Hematopoietic multipotent progenitor cell treated with erythropoietin and hydrocortisone succinate and interleukin-3 and kit ligand, for 6 days (in vitro differentiated cells): Measurements from ENCODE around the gene CD7.
A peak's percentile ranks its signal among the peaks of the same experiment; 100 is the strongest.

Experiments
- DNase-seq: peaks from one replicate; pipeline ENCODE4 v3.0.0-alpha.2; 2015

CD7 gene

DNA sequence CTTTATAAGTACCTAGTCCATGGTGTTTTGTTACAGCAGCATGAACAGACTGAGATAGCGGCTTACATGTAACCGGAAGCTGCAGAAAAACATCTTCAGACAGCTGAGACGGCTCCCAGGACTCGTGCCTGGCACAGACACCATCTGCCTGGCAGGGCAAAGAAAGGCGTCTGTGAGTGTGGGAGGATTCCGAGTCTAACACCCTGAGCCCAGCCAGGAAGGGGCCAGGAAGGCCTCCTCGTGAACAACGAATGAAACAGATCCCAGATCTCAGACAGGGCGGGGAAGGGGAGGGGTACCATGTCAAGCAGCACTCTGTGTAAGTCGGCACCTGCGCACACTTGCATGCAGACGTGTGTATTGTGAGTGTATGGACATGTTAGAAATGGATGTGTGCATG is 39.6 kb downstream of the CD7 start:
- DNase-seq, result no peak

DNA sequence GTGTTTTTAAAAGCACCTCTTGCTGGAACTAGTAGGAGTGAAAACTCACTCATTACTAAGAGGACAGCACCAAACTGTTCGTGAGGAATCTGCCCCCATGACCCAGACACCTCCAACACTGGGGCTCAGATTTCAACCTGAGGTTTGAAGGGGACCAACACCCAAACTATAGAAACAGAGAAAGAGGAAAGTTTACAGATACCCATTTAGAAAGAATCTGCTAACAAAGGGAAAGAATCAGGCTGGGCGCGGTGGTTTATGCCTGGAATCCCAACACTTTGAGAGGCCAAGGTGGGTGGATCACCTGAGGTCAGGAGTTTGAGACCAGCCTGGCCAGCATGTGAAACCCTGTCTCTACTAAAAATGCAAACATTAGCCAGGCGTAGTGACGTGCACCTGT is 40.5 kb downstream of the CD7 start:
- no peak for DNase-seq

DNA sequence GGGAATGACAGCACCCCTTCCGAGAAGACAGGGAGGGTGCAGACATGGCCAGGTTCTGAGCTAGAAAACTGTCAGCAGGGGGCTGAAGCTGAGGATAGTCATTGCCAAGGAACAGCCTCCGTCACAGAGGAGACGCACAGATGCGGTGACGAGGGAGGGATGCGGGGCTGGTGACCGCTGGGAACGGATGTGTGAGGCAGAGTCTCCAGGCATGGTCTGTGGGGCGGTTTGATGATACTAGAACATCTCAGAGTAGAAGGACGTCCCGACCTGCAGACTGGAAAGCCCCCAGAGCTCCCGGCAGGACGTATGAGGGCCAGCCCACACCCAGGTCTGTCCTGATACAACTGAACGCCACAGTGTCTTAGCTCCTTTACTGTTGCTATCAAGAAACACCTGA is 42.1 kb downstream of the CD7 start:
- DNase-seq, result no peak

DNA sequence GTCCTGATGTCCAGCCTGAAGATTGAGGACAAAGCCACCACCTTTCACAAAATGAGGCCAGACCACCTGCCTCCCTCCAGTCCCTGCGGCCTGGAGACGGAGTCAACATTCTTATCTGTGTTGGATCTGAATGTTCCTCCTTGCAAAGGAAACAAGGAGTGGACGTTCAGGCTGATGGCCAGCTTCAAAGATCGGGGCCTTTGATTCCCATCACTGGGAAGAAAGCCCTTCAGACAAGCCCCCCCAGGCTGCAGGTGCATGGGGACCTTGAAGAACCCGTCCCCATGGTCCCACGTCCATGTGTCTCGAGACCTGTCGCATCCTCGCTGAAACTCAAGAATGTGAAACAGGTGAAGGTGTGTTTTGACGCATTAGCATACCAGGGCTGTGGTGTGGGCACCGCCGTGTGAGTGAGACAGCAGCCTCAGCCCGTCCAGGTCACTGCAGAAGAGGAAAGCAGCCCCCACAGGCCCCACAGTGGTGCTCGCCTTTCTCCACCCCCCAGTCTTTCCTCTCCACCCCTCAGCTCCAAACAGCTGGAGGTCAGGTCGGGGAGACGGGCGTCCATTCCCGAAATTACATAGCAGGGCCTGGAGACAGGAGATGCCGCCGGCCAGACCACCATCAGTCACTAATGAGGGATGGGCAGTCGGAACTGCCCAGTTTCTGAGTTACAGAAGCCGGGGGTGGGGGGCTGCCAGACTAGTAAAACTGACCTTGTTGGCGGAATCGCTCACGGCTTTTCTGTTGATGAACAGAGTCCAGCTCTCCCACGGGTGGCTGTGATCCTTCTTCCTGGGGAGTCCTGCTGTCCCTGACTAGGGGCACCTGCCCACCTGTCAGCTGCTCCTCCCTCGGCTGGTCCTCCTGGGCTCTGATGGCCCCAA is 43.0 kb downstream of the CD7 start:
- DNase-seq, result no peak

DNA sequence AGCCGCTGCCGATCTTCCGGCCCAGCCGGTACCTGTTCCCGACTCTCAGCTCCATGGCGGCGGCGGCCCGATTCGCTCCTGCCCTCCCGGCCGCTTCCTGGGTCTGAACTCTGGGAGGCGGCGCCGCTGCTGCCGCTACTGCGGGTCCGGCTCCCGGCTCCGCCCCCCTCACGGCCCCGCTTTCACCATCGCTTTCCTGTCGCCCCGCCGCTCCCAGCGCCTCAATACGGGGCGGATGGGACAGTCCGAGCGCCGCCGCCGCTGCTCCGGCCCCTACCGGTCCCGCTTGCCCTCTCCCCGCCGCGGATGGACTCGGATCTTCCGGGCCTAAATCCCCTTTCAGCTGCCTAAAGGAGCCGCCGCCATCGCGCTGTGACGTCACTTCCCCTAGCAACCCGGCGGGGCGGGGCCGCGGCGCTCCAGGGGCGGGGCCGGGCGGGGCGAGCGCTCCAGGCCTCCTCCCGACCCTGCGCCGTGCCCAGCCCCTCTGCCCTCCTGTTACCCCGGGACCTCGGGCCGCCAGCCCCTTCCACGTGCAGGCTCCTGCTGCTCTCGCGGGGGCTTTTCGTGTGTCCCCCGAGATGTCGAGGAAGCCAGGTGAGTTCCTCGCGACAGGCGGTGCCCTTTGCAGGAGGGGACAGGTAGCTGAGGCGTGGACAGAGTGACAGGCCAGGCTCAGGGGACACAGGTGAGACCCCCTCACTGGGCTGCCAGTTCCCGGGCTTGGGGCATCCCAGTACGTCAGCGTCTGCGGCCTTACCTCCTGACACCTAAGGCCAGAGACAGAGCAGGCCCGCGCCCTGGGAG is 43.9 kb downstream of the CD7 start, which contains the start of gene CSNK1D:
CSNK1D (minus strand) TSS at position 374 of the 807 bp plus-strand sequence; CDS start at position 55, 319 bp downstream.
- DNase-seq, result peak; percentile 95

DNA sequence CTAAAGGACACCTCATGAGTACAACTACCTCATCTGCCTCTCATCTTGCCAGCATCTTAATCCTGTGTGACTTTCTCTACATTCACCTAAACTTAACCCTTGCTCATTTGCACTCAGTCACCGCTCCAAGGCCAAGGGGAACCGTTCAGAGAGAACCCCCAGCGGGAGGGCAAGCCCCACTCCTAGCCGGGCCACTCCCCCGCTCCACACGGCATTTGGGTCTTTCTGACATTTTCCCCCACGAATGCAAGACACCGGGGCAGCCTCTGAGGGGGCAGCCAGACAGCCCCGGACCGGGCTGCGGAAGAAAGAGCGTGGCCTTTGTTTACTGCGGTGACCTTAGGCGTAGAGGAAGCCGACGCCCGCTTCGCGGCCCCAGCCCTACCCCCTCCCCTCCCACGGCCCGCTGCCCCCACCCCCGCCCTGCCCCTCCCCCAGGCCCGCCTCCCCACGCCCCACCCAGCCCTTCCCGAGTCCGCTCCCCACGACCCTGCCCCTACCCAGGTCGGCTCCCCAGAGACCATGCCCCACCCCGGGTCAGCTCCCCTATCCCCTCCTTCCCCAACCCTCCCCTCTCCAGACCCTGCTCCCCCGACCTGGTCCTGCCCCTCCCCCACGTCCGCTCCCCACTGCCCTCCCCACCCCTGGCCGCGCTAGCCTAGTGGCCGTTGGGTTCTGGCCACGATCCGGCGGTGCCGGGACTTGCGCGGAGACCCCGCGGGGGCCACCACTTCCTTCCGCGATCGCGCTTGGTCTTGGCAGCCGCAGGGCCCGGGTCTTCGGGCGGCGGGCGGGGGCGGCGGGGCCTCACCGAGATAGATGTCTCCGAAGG is 44.7 kb downstream of the CD7 start:
- peak; percentile 62 for DNase-seq

DNA sequence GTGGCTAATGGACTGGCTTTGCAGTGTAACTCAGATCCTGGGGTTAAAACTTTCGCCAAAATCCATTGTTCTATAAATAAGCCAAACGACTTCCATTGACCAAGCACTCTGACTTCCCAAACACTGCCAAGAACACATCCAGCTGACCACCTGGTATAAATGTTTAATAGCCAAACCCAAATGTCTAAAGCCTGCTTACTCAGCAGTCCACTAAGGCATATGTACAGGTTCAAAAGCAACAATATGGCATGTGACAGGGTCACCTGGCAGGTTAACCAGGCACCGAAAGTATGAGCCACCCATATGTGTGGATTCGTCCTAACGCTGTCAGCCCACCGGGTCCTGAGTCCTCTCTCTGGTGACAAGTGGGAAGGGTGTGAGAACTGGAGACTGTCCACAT is 46.0 kb downstream of the CD7 start:
- DNase-seq, result no peak

DNA sequence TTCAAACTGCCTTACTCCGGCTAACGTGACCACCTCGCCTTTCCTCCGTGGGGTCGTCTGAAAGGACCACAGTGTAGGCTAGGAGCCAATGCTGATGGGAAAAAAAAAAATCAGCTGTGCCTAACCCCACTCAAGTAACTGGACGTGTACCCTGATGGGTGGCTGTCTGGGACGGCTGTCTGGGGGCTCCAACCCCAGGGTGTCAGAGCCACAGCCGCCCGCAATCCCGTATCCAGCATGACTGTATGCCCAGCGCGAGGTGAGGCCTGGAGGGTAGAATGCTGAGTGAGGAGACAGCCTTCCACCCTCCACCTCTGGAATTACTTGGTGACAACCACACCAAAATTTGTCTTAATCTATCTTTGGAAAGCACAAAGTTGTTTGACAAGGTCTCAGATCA is 46.8 kb downstream of the CD7 start:
- no peak for DNase-seq

DNA sequence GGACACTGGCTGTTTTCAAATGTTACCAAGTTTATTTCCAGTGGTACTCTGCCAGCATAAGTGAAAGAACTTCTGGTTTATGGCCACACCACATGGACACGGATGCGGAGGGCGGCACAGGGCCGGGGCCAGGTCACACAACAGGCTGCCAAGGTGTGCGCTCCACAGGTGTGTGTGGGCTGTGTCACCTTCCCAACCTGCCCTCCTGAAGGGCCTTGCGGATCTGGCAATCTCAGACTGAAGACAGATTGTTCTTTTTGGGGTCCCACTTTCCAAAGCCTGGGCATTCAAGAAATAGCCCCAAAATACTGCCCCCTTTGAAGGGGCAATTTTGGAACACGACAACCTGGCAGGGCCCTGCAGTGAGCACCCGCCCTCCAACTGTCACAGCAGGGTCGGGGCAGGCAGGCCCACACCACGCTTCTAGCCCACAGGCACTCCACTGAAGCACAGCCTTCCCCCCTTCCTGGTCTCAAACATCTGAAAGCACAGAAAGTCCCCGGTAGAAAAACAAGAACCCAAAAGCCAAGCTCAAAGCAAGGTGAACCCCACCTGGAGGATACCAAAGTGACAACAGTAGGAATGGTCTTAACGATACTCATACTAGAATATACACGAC is 47.4 kb downstream of the CD7 start:
- DNase-seq, result no peak

DNA sequence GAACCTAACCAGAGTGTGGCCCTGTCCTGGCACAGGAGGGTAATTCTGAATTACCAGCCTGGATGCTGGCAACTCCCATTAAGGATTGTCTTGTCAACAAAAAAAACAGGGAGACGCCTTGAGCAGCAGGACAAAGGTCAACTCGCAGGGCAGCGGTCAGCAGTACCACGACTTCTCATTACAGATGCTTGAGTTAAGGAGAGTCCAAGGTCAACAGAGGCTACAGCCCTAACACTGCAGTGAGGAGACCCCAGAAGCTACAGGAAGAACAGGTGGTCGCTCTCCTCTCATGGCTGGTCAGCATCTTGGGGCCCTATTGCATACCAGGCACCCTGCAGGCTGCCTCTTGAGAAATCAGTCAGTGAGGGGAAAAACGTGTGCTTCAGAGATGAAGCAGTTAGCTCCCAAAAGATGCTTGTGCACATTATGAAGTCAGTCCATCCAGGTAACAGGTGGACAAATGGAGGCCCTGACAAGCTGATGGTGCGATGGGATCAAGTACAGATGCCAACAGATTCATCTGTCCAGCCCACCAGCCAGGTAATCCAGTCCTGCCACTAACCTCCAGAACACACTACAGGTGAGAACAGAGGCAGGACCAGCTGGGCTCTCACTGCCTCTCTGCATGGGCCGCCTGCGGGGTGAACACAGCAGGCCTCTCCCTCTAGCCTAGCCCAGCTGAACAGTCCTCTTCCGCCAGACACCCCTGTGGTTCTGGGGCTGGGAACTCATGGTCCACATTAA is 48.1 kb downstream of the CD7 start:
- no peak for DNase-seq

DNA sequence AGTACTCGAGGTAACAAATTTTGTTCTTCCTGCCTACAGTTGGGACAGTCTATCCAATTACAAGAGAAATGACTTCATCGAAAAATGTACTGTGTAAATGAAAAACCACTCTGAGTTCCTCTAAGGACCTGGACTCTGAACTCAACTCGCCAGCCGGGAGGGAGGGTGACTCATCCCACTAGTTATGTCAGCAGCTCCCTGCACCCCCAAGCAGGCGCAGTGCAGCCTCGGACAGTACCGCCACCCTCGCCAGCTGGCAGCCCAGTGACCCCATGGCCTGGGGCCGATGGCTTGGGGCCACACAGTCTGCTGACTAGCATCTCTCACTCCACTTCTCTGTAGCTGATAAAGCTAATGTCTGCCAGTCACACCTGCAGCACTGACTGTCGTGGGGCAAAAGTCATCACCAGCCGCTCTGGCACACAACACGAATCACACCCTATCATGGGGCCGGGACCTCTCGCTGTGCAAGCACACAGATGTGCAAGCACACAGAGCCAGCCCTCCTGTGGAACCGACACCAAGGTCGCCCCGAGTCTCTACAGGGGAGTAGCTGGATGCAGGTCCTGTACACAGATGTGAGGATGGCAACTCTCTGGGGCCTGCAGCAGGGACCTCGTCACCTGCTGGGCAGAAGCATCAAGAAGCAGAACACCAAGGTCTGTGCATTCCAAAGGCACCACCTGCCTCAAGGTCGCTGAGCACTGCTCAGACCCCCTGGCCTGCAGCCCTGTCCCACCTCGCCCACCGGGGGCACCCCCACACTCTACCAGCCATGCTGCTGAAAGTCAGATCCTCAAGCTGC is 49.6 kb downstream of the CD7 start:
- DNase-seq, result peak; percentile 70

DNA sequence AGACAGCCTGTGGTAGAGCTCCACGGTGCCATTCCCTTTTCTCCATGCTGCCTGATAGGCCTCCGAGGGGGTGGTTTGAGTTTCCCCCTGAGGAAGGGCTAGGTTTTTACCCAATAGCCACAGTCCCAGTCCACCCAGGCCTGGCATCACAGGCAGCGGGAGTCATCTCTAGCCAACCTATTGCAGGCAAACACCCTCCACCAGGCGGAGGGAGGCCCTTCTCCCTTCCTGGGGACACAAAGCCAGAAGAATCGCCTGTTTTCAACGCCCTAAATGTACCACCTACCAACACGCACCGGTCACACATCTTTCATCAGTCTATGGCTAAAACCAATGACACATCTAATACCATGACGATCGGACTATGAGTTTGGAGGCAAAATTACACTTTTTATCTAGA is 51.3 kb downstream of the CD7 start:
- DNase-seq, result no peak
